Measurements from ENCODE around the gene SIL1. TPM values are rescaled to one million over a fixed set of nuclear protein-coding genes. Genes with fewer than 3 reads are reported as not detected.
"Not testable (repeated sequence)": the region's sequence is repeated elsewhere in the genome, so short reads cannot be mapped to it uniquely, and the experiment has no call there.

Gene SIL1
- total RNA-seq, 2 experiments from 2014 or later, result 27.2 to 30.3 TPM

DNA sequence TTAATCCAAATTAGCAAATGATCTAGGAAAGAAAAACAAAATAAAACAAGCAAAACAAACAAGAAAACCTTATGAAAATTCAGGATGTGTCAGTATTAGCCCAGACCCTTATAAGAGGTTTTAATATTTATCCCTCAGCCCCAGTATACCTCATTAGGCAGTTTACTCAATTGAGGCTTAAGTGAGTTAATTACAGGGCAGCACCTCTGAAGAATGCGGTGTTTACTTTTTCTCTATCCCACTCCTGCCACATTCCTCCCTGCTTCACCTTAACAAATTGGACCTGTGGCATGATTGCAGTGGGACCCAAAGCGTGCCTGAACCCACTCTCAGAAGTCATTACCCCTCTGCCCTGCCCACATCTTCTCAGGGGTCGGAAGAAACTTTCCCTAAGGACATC, 67.1 kb downstream of the SIL1 start:
- no peaks in the 10 kb centered on the region for H3K9me3 Mint-ChIP-seq
- no peaks in the 10 kb centered on the region for H3K4me1 Mint-ChIP-seq (ENCODE audit: low read depth)
- no peak for DNase-seq
- H3K27me3 Mint-ChIP-seq, result no peaks in the 10 kb centered on the region
- POLR2A ChIA-PET, result no interaction called here
- CTCF ChIA-PET, result no interaction called here
- peaks cover 7% of the 10 kb centered on the region for H3K36me3 Mint-ChIP-seq
- H3K27ac Mint-ChIP-seq, result no peak overlapping the region
- no peak overlapping the region for H3K4me3 Mint-ChIP-seq
- intact Hi-C loops (cut with micrococcal nuclease), result no loop called here

DNA sequence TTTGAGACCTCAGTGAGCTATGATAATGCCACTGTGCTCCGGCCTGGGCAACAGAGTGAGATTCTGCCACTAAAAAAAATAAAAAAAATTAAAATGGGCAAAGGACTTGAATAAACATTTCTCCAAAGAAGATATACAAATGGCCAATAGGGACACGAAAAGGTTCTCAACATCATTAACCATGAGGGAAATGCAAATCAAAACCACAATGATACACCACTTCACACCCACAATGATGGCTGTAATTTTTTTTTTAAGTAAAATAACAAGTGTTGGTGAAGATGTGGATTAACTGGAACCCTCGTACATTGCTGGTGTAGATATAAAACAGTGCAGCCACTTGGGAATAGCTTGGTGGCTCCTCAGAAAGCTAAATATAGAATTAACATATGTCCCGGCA, 68.0 kb downstream of the SIL1 start:
- ChIA-PET POLR2A (no interaction called here), CTCF (no interaction called here)
- intact Hi-C loops (cut with micrococcal nuclease), result no loop called here
- no peaks in the 10 kb centered on the region for H3K4me1 Mint-ChIP-seq (ENCODE audit: low read depth)
- H3K9me3 Mint-ChIP-seq, result no peaks in the 10 kb centered on the region
- H3K27me3 Mint-ChIP-seq, result no peaks in the 10 kb centered on the region
- H3K4me3 Mint-ChIP-seq, result no peak overlapping the region
- peaks cover 7% of the 10 kb centered on the region for H3K36me3 Mint-ChIP-seq
- H3K27ac Mint-ChIP-seq, result no peak overlapping the region
- DNase-seq, result no peak

DNA sequence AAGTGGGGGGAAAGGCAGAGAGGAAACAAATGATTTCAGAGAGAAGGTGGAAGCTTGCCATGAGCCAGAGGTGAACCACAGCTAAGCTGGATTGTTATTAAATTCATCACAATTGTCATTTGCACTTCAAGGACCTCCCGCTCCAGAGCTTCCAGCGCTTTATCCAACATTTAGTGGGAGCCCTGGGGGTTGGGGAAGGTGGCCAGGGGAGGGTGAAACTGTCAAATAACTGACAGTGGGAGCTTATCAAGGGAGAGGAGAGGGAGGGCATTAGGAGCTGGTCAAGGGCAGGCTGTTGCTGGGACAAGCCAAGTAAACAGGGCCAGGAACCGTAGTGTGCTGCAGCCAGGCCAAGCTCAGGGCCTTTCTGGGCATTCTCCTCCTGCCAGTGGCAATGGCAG, 71.5 kb downstream of the SIL1 start:
- CTCF ChIA-PET, result interaction anchor here (1.1 to 1.8 kb wide), 2 partner anchors 9 to 337 kb away, joined by 3 to 5 read pairs; no protein-coding TSS in a partner anchor
- Mint-ChIP-seq H3K27me3 (no peaks in the 10 kb centered on the region), H3K27ac (no peak overlapping the region), H3K4me1 (ENCODE audit: low read depth) (no peaks in the 10 kb centered on the region), H3K4me3 (no peak overlapping the region), H3K9me3 (no peaks in the 10 kb centered on the region), H3K36me3 (peaks cover 7% of the 10 kb centered on the region)
- POLR2A ChIA-PET, result no interaction called here
- intact Hi-C loops (cut with micrococcal nuclease), result no loop called here
- no peak for DNase-seq

DNA sequence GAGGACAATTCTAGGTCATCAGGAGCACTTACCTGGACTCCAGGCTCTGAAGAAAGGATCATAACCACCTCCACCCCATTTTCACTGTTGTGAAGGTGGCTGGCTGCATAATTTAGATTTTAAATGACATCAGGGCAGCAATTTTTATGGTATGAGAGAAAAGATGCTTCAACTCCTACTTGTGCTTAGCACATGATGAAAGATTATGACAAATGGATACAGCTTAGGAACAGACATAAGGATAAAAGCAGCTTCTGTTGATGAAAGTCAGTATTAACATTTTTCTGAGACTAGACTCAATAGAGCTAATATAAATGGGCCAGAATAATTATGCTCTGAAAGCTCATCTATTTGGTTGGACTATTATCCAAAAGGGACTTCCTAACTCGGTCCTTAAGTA, 72.2 kb downstream of the SIL1 start:
- H3K4me3 Mint-ChIP-seq, result no peak overlapping the region
- DNase-seq, result no peak
- ChIA-PET CTCF (interaction anchor here (1.8 kb wide), 1 partner anchor 9 kb away, joined by 5 read pairs; no protein-coding TSS in a partner anchor), POLR2A (no interaction called here)
- H3K36me3 Mint-ChIP-seq, result peaks cover 9% of the 10 kb centered on the region
- no peaks in the 10 kb centered on the region for H3K9me3 Mint-ChIP-seq
- intact Hi-C loops (cut with micrococcal nuclease), result no loop called here
- no peak overlapping the region for H3K27ac Mint-ChIP-seq
- no peaks in the 10 kb centered on the region for H3K27me3 Mint-ChIP-seq
- no peaks in the 10 kb centered on the region for H3K4me1 Mint-ChIP-seq (ENCODE audit: low read depth)

- no peaks in the 10 kb centered on the region for H3K27me3 Mint-ChIP-seq
- peaks cover 9% of the 10 kb centered on the region for H3K36me3 Mint-ChIP-seq
- no peak overlapping the region for H3K4me3 Mint-ChIP-seq
- H3K9me3 Mint-ChIP-seq, result no peaks in the 10 kb centered on the region
- no peaks in the 10 kb centered on the region for H3K4me1 Mint-ChIP-seq (ENCODE audit: low read depth)
- CTCF ChIA-PET, result no interaction called here
- no peak overlapping the region for H3K27ac Mint-ChIP-seq
- no peak for DNase-seq
- intact Hi-C loops (cut with micrococcal nuclease), result no loop called here
- POLR2A ChIA-PET, result no interaction called here
Observed at GRCh38 chr5:139124774-139125520, 73.2 kb downstream of the SIL1 start.

DNA sequence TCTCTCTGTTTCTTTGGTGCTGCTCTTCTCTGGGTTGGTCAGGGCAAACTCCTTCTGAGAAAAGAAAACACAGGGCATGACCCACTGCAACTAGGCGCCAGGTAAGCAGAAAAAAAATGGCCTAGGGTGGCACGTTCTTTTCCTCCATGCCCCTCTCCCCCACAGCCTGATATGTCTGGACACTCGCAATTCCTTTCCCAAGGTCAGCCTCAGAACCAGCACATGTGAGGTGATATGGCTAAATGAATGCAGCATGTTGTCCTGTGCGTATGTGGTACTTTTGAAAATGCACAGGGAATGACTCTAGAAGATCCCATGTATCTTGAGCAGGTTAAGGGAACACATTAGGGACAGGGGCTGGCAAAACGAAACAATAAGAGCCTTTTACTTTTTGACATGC, 77.0 kb downstream of the SIL1 start:
- no peaks in the 10 kb centered on the region for H3K27me3 Mint-ChIP-seq
- peaks cover 11% of the 10 kb centered on the region for H3K36me3 Mint-ChIP-seq
- POLR2A ChIA-PET, result no interaction called here

GRCh38 chr5:139120521-139120920, 77.6 kb downstream of the SIL1 start:
- POLR2A ChIA-PET, result no interaction called here
- Mint-ChIP-seq H3K27ac (no peak overlapping the region), H3K36me3 (peaks cover 11% of the 10 kb centered on the region), H3K9me3 (no peaks in the 10 kb centered on the region), H3K4me1 (ENCODE audit: low read depth) (no peaks in the 10 kb centered on the region), H3K27me3 (no peaks in the 10 kb centered on the region), H3K4me3 (no peak overlapping the region)
- intact Hi-C loops (cut with micrococcal nuclease), result no loop called here
- no peak for DNase-seq
- CTCF ChIA-PET, result no interaction called here

More for the DNA sequence above, 77.0 kb downstream of the SIL1 start:
- DNase-seq, result no peak
- H3K4me1 Mint-ChIP-seq (ENCODE audit: low read depth), result no peaks in the 10 kb centered on the region
- H3K9me3 Mint-ChIP-seq, result no peaks in the 10 kb centered on the region
- intact Hi-C loops (cut with micrococcal nuclease), result no loop called here
- CTCF ChIA-PET, result no interaction called here
- no peak overlapping the region for H3K4me3 Mint-ChIP-seq
- no peak overlapping the region for H3K27ac Mint-ChIP-seq

DNA sequence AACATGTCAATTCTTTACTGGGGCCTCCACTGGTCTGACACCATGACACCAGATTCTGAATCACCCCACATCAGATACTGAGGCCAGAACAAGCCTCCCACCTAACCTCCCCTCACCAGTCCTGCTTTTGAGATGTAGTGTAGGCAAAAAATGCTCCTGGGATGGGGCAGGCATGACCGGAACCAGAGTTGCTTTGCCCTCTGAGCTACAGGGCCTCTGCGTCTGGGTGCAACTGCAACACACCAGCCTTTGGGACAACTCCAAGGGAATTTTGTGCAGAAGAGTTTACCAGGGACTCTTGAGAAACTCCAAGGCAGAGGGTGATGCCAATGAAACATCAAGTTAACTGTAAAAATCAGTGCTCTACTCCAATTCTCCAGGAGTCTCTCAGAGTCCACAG, 79.4 kb downstream of the SIL1 start:
- no peaks in the 10 kb centered on the region for H3K27me3 Mint-ChIP-seq
- H3K36me3 Mint-ChIP-seq, result peaks cover 14% of the 10 kb centered on the region
- ChIA-PET POLR2A (no interaction called here), CTCF (no interaction called here)
- no peak for DNase-seq
- no peak overlapping the region for H3K27ac Mint-ChIP-seq
- H3K4me3 Mint-ChIP-seq, result no peak overlapping the region
- intact Hi-C loops (cut with micrococcal nuclease), result no loop called here
- no peaks in the 10 kb centered on the region for H3K9me3 Mint-ChIP-seq
- no peaks in the 10 kb centered on the region for H3K4me1 Mint-ChIP-seq (ENCODE audit: low read depth)

DNA sequence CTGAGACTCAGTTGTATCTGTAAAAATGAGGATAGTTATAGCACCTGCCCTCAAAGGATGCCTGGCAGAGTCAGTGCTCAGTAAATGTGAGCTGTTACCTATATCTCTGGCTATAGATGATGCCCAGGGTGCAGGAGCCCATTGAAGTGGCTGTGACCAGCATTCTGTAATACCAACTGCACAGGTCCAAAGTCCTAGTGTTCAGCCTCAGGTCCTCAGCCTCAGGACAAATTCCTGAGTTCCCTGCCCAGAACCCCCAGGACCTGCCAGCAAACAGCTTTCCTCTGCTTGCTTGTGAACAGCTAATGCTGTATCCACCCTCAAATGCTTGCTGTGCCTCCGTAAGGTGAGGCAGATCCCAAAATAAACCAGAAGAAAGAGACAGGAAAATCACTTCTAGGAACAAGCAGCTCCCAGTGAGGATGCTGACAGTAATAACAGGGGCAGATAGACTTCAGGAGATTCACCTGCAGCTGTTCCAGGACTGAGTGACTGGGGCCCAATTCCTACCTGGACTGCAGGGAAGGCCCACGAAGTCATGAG, 80.8 kb downstream of the SIL1 start:
- CTCF ChIA-PET, result no interaction called here
- intact Hi-C loops (cut with micrococcal nuclease), result no loop called here
- POLR2A ChIA-PET, result no interaction called here

GRCh38 chr5:139116100-139116655, 82.0 kb downstream of the SIL1 start:
- H3K36me3 Mint-ChIP-seq, result peaks cover 17% of the 10 kb centered on the region
- no peak overlapping the region for H3K4me3 Mint-ChIP-seq
- ChIA-PET CTCF (no interaction called here), POLR2A (no interaction called here)
- H3K4me1 Mint-ChIP-seq (ENCODE audit: low read depth), result no peaks in the 10 kb centered on the region
- intact Hi-C loops (cut with micrococcal nuclease), result no loop called here
- H3K27ac Mint-ChIP-seq, result no peak overlapping the region
- no peaks in the 10 kb centered on the region for H3K27me3 Mint-ChIP-seq
- no peak for DNase-seq
- H3K9me3 Mint-ChIP-seq, result no peaks in the 10 kb centered on the region

More for the DNA sequence above, 80.8 kb downstream of the SIL1 start:
- Mint-ChIP-seq H3K36me3 (peaks cover 18% of the 10 kb centered on the region), H3K27me3 (no peaks in the 10 kb centered on the region), H3K9me3 (no peaks in the 10 kb centered on the region), H3K4me1 (ENCODE audit: low read depth) (no peaks in the 10 kb centered on the region), H3K27ac (no peak overlapping the region), H3K4me3 (no peak overlapping the region)
- DNase-seq, result no peak

DNA sequence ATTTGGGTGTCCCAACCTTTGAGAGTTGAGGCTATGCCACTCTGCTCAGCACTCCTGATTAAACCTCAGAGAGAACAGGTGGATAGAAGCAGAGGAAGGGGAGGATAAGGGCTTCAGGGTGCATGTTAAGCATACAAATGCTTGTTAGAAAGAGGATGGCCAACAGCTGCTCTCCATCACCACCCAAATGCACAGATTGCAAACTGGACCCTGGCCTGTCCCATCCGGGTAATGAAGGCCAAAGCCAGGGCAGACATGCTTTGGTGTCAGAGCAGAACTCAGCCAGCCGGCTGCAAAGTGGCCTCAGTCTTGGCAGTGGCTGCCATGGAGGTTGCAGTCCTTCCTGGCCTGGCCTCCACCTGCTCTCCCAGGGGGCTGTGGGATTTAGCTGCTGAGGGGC, 84.3 kb downstream of the SIL1 start:
- no peak for DNase-seq
- H3K27me3 Mint-ChIP-seq, result no peaks in the 10 kb centered on the region
- H3K4me1 Mint-ChIP-seq (ENCODE audit: low read depth), result no peaks in the 10 kb centered on the region
- POLR2A ChIA-PET, result no interaction called here
- no peak overlapping the region for H3K27ac Mint-ChIP-seq
- H3K4me3 Mint-ChIP-seq, result no peak overlapping the region
- no peaks in the 10 kb centered on the region for H3K9me3 Mint-ChIP-seq
- H3K36me3 Mint-ChIP-seq, result peaks cover 11% of the 10 kb centered on the region
- CTCF ChIA-PET, result no interaction called here
- intact Hi-C loops (cut with micrococcal nuclease), result no loop called here

GRCh38 chr5:139112362-139112761, 85.8 kb downstream of the SIL1 start:
- DNase-seq; H3K27ac Mint-ChIP-seq; H3K36me3 Mint-ChIP-seq; H3K27me3 Mint-ChIP-seq; H3K9me3 Mint-ChIP-seq; CTCF ChIA-PET; H3K4me1 Mint-ChIP-seq (ENCODE audit: low read depth); POLR2A ChIA-PET; H3K4me3 Mint-ChIP-seq; intact Hi-C loops (cut with micrococcal nuclease): not testable (repeated sequence)

- H3K27me3 Mint-ChIP-seq, result no peaks in the 10 kb centered on the region
- H3K27ac Mint-ChIP-seq, result no peak overlapping the region
- CTCF ChIA-PET, result no interaction called here
- POLR2A ChIA-PET, result interaction anchor here (0.6 kb wide), 1 partner anchor 82 kb away, joined by 9 read pairs; no protein-coding TSS in a partner anchor
- intact Hi-C loops (cut with micrococcal nuclease), result no loop called here
- H3K4me3 Mint-ChIP-seq, result no peak overlapping the region
- DNase-seq, result no peak
- peaks cover 6% of the 10 kb centered on the region for H3K36me3 Mint-ChIP-seq
- no peaks in the 10 kb centered on the region for H3K9me3 Mint-ChIP-seq
- H3K4me1 Mint-ChIP-seq (ENCODE audit: low read depth), result no peaks in the 10 kb centered on the region
Observed at GRCh38 chr5:139110526-139111168, 87.5 kb downstream of the SIL1 start.

Data from activated CD4-positive, alpha-beta memory T cell treated with anti-CD3 and anti-CD28 coated beads for 36 hours (primary cell).